GM13976 (cell line): Measurements from ENCODE around the gene SP5.
"Not testable (repeated sequence)": the region's sequence is repeated elsewhere in the genome, so short reads cannot be mapped to it uniquely, and the experiment has no call there.

Source experiments
- DNase-seq: peaks from one replicate; pipeline ENCODE4 v3.0.0; 2012; ENCODE audit warnings: low spot score
- in situ Hi-C: fragments of 300-500 bp; cut with MboI; formaldehyde crosslinking; loops from one replicate; pipeline ENCODE4 v1.12.0; 2022; ENCODE audit warnings: low sequenced_read_pairs, mixed read lengths, inconsistent platforms; ENCODE audit not compliant: unreplicated experiment
- TF ChIP-seq, protein P1 (sequence below): IDR thresholded peaks from 2 replicates; pipeline ENCODE4 v1.5.1; 2012; ENCODE audit warnings: borderline replicate concordance, mild to moderate bottlenecking; ENCODE audit not compliant: insufficient read depth; ENCODE audit errors: extremely low read depth, missing control alignments, control extremely low read depth

SP5 gene

DNA sequence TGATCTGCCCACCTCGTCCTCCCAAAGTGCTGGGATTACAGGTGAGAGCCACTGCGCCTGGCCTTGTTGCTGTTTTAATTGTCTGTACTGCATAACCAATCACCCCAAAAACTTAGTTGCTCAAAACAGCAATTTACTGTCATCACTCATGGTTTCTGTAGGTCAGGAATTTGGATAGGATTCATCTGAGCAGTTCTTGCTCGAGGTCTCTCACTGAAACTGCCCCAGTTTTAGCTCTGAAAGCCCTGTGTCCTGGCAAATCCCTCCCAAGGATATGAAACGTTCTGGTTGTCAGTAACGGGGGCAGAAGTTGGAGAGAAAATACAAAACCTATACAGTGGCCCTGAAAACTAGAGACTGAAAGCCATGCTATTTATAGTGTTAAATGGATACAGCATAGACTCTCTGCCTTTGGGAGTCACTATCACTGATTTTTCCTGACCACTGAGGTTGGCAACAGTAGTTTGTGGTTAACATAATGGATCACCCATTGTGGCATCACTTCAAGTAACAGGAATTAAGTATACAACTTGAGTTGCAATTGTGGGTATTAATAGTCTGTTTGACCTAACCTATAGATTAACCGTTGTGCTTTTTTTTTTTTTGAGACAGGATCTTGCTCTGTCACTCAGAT, 27.9 kb downstream of the SP5 start:
- TF ChIP-seq, protein P1, sequence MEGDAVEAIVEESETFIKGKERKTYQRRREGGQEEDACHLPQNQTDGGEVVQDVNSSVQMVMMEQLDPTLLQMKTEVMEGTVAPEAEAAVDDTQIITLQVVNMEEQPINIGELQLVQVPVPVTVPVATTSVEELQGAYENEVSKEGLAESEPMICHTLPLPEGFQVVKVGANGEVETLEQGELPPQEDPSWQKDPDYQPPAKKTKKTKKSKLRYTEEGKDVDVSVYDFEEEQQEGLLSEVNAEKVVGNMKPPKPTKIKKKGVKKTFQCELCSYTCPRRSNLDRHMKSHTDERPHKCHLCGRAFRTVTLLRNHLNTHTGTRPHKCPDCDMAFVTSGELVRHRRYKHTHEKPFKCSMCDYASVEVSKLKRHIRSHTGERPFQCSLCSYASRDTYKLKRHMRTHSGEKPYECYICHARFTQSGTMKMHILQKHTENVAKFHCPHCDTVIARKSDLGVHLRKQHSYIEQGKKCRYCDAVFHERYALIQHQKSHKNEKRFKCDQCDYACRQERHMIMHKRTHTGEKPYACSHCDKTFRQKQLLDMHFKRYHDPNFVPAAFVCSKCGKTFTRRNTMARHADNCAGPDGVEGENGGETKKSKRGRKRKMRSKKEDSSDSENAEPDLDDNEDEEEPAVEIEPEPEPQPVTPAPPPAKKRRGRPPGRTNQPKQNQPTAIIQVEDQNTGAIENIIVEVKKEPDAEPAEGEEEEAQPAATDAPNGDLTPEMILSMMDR, result no peak
- in situ Hi-C loops, result no loop called here
- DNase-seq, result no peak

DNA sequence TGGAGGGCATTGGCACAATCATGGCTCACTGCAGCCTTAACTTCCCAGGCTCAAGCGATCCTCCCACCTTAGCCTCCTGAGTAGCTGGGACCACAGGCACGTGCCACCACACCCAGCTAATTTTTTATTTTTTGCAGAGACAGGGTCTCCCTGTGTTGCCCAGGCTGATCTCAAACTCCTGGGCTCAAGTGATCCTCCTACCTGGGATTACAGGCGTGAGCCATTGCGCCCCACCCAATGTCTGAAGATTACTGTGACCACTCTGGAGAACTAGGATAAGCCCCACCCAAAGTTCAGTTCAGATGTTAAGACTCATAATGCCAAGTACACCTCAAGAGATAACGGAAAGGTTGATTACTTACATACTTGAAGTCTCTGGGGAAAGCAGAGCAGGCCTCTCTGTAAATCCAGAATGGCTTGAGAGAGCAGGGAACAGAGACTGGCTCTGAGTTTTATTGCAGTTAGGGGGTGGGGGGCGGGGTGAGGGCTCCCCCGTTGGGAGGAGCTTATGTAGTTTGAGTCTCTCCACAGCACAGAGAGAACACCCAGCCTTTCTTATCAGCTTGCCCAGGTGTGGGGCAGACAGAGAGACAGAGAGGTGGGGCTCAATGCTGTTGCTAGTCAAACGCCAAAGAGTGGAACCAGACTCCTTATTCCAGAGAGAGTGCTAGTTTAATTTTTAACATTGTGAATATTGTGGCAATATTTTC, 28.5 kb downstream of the SP5 start:
- TF ChIP-seq, protein P1, result no peak
- no peak for DNase-seq
- in situ Hi-C loops, result no loop called here

DNA sequence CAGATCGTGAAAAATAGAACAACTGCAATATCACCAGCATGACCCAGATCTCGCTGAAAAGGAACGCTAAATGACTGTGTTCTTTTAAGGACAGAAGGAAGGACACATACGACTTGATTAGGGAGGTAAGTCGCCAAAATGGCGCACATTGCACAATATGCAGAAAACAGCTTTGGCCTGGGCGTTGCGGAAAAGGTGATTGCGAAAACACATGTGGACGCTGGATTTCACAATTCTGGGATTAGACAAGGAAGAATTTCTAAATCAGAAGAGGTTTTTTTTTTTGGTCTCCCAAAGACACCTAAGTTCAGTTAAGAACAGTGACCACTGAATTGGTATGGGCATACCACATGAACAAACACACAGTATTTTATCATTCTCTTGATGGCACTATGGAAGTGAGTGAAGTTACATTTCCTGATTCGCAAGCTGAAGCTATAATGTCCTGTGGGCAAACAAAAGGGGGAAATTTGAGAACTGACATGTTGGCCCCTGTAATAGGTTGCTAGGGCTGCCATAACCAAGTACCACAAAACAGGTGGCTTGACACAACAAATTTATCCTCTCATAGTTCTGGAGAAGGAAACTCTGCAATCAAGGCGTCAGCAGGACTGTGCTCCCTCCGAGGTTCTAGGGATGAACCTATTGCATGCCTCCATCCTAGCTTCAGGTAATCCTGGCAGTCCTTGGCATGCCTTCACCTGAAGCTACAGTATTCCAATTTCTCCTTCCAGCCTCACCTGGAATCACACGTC, 29.3 kb downstream of the SP5 start:
- TF ChIP-seq, protein P1, result no peak
- in situ Hi-C loops, result no loop called here
- DNase-seq, result no peak

DNA sequence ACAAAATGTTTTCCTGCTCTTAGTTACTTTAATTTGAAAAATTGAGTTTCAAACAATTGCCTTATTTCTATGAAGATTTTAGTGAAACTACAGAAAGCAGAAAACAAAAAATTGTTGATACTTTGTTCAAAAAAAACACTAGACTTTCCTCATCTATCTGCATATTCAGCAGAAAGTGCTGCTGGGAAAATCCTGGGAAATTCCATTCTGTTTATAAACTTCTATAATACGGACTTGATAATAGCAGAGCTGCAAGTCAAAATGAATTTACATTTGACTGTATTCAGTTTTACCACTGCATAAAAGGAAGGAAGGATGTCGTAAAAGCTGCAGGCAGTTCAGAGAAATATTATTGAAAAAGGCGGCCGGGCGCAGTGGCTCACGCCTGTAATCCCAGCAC, 30.2 kb downstream of the SP5 start:
- TF ChIP-seq, protein P1, result no peak
- in situ Hi-C loops, result no loop called here
- DNase-seq, result no peak

DNA sequence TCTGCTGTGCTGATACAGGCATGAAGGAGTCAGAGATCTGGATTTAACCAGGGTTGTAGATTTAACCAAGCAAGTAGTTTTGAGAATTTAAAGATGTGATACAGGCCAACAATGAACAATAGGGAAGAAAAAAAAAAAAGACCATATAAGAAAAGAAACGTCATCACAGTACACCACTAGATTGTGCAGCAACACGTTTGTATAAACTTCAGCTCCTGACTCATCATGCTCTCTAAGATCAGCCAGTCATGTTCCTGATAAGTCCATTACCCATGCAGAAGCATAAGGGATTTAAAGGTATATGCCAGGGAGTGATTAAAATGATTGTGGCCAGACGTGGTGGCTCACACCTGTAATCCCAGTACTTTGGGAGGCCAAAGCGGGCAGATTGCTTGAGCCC, 32.8 kb downstream of the SP5 start:
- no peak for DNase-seq
- in situ Hi-C loops, result no loop called here
- TF ChIP-seq, protein P1, result no peak

DNA sequence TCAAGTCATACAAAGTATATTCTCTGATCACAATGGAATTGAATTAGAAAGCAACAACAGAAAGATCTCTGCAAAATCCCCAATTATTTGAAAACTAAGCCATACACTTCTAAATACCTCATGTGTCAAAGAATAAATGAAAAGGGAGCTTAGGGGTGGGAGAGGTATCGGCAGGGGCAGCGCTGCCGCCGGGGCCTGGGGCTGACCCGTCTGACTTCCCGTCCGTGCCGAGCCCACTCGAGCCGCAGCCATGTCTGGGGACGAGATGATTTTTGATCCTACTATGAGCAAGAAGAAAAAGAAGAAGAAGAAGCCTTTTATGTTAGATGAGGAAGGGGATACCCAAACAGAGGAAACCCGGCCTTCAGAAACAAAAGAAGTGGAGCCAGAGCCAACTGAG, 36.4 kb downstream of the SP5 start:
- DNase-seq, in situ Hi-C loops: not testable (repeated sequence)

DNA sequence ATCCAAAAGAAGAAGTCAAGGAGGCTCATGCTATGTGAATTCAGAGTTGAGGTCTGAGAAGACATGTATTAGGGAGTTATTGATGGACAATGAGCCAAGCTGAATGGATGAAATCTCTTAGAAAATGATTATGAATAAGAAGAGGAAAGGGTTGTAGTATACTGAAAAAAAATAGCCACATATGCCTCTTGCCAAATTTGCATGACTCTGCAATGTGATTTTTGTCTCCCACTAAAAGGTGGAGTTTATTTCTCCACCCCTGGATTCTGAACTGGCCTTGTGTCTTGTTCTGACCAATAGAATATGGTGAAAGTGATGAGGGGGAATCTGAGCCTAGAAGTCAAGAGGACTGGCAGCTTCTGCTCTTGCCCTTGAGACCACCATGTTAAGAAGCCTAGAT, 46.4 kb downstream of the SP5 start:
- TF ChIP-seq, protein P1, result no peak
- in situ Hi-C loops, result no loop called here
- DNase-seq, result no peak
